GM12801 (cell line): ENCODE results near the gene PRKAB1.

Source experiments
- CTCF ChIP-seq: IDR thresholded peaks from one replicate; pipeline ENCODE4 v1.5.1; 2011; ENCODE audit warnings: control low read depth; ENCODE audit not compliant: insufficient read length; ENCODE audit errors: extremely low read depth

The PRKAB1 gene

DNA sequence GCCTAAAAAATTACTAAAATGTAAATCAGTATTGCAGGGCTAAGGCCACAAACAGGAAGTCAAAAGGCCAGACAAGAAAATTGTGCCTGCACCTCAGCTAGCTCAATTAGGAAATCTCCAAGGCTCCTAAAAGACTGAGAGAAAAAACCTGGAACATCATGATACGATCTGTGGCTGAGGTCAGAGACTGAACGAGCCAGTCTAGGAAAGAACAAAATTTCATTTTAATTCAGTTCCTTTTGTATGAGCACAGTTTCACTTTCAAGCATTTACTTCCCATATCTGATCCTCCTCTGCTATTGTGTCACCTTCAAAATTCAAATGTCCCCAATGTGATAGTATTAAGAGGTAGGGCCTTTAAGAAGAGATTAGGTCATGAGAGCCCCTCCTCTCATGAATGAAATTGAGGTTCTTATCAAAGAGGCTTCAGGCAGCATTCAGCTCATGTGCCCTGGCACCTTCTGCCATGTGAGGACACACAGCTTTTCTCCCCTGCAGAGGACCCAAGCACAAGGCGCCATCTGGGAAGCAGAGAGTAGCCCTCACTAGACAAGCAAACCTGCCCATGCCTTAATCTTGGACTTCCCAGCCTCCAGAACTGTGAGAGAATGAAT lies 14.8 kb downstream of the PRKAB1 start:
- TF ChIP-seq CTCF = no peak

DNA sequence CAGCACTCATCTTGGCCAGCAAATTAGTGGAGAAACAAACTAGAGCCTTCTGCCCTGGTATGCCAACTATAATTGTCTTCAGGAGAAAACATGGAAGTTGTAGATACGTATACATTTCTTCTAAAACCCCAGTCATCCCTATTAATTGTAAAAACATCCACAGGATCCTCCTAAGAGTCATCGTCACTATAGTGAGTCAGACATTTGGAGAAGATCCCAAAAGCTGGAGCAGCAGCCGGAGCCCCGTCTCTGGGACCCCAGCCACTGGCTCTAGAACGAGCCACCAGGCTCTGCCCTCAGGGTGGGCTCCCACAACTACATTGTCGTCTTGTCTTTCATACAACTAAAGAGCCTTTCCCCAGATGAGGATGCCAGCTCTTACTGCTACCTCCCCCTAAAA lies 15.5 kb downstream of the PRKAB1 start:
- TF ChIP-seq CTCF = no peak

DNA sequence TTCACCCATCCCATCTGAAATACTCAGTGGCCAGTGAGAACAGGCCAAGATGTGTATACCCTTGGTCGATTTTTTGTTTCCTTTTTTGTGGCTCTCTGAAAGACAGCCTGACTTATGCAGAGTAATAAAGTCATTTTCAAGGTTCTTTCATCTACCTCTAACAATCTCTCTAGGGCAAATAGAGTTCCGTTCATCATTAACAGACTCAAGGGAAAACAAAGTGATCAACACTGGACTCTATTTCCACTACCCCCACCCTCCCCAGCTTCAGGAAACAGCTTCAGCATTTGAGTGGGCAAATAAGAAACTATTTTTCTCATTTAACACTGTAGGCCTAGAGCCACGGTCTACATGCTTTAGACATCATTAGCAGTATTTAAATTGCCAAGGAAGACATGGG lies 15.9 kb downstream of the PRKAB1 start:
- TF ChIP-seq CTCF = no peak

DNA sequence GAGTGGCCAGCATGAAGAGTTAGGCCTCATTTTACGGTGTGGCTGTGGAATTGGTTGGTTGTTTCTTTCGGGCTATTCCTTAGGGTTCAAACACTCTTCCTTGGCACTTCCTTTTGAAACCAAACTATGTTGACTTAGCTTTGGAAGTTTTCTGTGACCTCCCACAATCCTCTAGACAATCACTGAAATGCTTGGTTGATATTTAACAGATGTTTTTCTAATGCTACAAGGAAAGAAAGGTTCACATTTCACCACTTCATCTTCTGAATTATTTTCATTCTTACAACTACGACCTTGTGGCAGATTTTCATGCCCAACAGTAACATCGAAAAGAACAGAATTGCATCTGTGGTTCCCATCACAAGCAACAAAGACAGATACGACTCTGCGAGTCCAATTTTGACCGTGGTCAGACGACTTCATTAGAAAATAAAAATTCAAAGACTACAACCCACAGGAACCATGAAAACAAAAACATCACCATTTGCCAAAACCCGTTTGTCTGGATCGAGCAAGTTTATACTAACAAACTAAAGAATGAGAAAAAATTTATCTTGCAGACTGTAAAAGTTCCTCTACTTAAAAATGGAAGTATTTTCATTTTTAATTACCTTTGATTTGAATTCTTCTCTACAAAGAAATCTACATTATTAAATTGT lies 16.9 kb downstream of the PRKAB1 start:
- TF ChIP-seq CTCF = no peak

DNA sequence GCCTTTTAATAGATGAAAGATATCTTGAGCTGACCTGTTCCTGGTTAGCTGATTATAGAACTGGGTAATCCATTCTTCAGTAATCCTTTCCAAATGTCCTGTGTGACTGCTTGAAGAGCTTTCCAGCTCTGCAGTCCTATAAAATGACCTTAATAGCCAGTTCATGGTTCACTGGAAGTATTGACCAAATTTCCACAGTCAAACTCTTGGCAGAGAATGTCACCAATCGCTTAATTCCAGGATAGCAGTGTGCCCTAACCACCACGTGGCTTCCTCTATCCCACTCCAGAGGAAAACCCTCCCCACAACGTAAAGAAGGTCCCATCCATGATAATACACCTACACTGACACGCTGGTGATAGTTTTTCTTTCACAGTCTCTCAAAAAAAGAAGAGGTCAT lies 17.4 kb downstream of the PRKAB1 start:
- no peak for TF ChIP-seq CTCF

DNA sequence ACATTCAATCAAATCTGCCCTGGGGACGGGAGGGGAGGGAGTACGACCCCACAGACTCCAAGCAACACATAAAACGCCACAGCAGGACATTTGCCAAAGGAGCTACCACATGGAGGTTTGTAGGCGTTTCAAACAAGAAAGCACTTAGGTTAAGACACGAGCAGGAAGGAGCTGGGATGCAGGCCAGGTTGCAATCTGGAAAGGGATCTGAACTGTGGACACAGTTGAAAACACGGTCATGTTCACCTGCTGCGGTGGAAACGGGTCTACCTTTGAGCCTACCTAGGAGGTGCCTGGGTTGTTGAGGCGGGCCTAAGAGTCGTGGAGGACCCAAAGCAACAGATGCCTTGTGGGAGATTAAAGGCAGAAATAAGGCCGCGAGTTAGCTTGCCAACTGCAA lies 18.4 kb downstream of the PRKAB1 start:
- no peak for TF ChIP-seq CTCF

DNA sequence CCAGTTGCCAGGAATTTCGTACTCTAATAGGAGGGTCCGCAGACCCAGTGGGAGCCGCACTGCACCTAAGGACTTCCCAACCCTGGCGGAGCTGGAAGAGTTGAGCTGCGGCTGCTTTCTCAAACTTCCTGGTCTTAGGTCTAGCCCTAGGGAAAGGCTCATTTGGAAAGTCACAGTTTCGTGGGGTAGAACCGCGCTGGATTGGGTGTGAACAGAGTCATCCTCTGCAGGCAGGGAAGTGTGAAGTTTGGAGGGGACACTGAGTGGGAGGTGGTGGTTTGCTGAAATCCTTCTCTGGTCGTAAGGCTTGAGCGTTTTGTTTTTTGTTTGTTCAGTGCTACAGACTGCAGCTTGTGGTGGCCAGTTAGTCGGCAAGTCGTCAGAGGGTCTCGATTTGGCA lies 18.8 kb downstream of the PRKAB1 start:
- TF ChIP-seq CTCF = no peak

DNA sequence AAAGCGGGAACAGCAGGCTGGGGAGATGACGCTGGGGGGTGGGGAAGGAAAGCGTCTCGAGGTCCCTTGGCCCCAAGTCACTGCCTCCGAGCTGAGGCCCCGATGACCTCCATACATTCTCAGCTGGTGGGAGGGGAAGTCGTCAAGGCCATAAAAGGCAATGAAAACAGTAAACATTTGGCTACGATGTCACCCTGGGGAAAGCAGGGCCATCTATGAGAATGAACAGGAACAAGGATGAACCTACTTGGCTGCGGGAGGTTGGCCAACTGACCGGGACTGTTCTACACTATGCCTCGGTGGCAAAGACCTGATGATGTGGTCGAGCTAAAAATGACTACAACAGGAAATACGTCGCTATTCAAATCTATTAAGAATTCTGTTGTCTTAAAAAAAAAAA lies 19.5 kb downstream of the PRKAB1 start:
- no peak for TF ChIP-seq CTCF
